ENCODE results near the gene STYXL2. TPM values are rescaled to one million over a fixed set of nuclear protein-coding genes. Genes with fewer than 3 reads are reported as not detected.

Gene STYXL2
- total and polyA plus RNA-seq, 2 donors from 2014 or later: 0.38 TPM; not detected in 1

DNA sequence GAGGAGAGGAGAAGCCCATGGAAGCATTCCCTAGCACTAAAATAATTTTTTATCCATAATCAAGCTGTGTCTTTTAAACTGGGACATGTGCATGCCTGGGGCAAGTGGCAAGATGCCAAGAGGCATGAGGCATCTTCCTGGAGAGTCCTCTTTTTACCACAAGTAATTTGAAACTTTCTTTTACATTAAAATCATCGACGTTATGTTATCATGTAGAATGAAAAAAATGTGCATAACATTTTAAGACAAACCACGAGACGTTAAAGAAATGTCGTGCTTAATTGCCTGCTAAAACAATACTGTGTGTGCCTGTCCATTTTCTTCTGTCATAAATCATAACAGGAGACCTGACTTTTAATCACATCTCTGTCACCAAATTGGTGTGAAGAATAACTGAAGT lies 1.5 kb downstream of the STYXL2 start:
- no peak for FAIRE-seq

DNA sequence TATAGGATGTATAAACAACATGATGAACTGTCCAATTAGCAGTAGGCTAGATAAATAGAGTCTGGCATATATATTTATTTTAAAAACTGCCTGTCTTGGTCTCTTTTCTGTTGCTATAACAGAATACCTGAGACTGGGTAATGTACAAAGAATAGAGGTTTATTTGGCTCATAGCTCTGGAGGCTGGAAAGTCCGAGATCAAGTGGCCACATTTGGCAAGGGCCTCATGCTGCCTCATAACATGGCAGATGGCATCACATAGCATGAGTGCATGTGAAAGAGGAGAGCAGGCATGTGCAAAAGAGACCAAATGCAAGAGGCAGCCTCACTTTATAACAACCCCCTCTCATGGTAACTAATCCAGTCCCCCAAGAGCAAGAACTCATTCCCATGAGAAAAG lies 6.0 kb downstream of the STYXL2 start:
- intact Hi-C loops (cut with DNase I): no loop called here
- no peak for DNase-seq

More for the DNA sequence above, 1.5 kb downstream of the STYXL2 start:
- Histone ChIP-seq H3K9me3 (ENCODE audit: control insufficient read depth in 2 of 3, insufficient read depth in 1 of 3, low read length in 3 of 3) (peaks cover 0 to 8% (median 0%) of the 10 kb centered on the region in 3 donors), H3K36me3 (ENCODE audit: control insufficient read depth in 2 of 3, insufficient read depth in 3 of 3, low read length in 3 of 3) (no peaks in the 10 kb centered on the region), H3K4me3 (ENCODE audit: low read length in 3 of 3) (no peak overlapping the region), H3K9ac (ENCODE audit: low read length in 3 of 3) (no peak overlapping the region), H3K27me3 (ENCODE audit: control insufficient read depth, insufficient read depth, low read length) (no peaks in the 10 kb centered on the region), H3K27ac (ENCODE audit: low read depth in 2 of 2, low read length in 2 of 2) (no peak overlapping the region), H3K4me1 (ENCODE audit: control insufficient read depth in 2 of 3, insufficient read depth in 2 of 3, low read depth in 1 of 3, low read length in 3 of 3) (no peaks in the 10 kb centered on the region)
- intact Hi-C loops (cut with DNase I): no loop called here
- no peak for DNase-seq
- TF ChIP-seq, protein P1, sequence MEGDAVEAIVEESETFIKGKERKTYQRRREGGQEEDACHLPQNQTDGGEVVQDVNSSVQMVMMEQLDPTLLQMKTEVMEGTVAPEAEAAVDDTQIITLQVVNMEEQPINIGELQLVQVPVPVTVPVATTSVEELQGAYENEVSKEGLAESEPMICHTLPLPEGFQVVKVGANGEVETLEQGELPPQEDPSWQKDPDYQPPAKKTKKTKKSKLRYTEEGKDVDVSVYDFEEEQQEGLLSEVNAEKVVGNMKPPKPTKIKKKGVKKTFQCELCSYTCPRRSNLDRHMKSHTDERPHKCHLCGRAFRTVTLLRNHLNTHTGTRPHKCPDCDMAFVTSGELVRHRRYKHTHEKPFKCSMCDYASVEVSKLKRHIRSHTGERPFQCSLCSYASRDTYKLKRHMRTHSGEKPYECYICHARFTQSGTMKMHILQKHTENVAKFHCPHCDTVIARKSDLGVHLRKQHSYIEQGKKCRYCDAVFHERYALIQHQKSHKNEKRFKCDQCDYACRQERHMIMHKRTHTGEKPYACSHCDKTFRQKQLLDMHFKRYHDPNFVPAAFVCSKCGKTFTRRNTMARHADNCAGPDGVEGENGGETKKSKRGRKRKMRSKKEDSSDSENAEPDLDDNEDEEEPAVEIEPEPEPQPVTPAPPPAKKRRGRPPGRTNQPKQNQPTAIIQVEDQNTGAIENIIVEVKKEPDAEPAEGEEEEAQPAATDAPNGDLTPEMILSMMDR (IDR thresholded peaks at IDR 0.05; ENCODE audit: borderline replicate concordance, extremely low read depth, insufficient read depth): no peak

DNA sequence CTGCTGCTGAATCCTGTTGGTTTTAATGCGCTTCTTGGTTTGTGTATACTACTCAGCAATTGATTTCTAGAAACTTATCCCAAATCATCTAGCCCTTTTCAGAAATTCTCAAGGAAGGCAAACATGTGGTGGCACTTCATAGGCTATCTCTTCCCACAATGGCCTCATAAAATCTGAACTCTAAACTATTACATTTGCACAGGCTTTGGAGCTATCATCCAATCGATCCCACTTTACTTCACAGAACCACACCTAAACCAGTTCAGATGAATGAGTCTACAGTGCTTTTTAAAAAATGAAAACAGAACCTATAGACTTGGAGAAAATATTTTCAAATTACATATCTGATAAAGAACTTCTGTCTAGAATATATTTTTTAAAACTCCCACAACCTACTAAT lies 6.9 kb downstream of the STYXL2 start:
- no peak overlapping the region for H3K27ac ChIP-seq (ENCODE audit: low read depth in 2 of 2, low read length in 2 of 2)
- TF ChIP-seq, protein P1 (IDR thresholded peaks at IDR 0.05; ENCODE audit: borderline replicate concordance, extremely low read depth, insufficient read depth): no peak
- DNase-seq (no peak), FAIRE-seq (no peak)
- H3K4me3 ChIP-seq (ENCODE audit: low read length in 3 of 3): no peak overlapping the region
- H3K9me3 ChIP-seq (ENCODE audit: control insufficient read depth in 2 of 3, insufficient read depth in 1 of 3, low read length in 3 of 3): peaks cover 0 to 8% (median 0%) of the 10 kb centered on the region in 3 donors
- H3K27me3 ChIP-seq (ENCODE audit: control insufficient read depth, insufficient read depth, low read length): no peaks in the 10 kb centered on the region
- no peak overlapping the region for H3K9ac ChIP-seq (ENCODE audit: low read length in 3 of 3)
- H3K4me1 ChIP-seq (ENCODE audit: control insufficient read depth in 2 of 3, insufficient read depth in 2 of 3, low read depth in 1 of 3, low read length in 3 of 3): no peaks in the 10 kb centered on the region
- no peaks in the 10 kb centered on the region for H3K36me3 ChIP-seq (ENCODE audit: control insufficient read depth in 2 of 3, insufficient read depth in 3 of 3, low read length in 3 of 3)
- intact Hi-C loops (cut with DNase I): no loop called here

More for the DNA sequence above, 6.0 kb downstream of the STYXL2 start:
- Histone ChIP-seq H3K9me3 (ENCODE audit: control insufficient read depth in 2 of 3, insufficient read depth in 1 of 3, low read length in 3 of 3) (peaks cover 0 to 8% (median 0%) of the 10 kb centered on the region in 3 donors), H3K27ac (ENCODE audit: low read depth in 2 of 2, low read length in 2 of 2) (no peak overlapping the region), H3K4me3 (ENCODE audit: low read length in 3 of 3) (no peak overlapping the region), H3K36me3 (ENCODE audit: control insufficient read depth in 2 of 3, insufficient read depth in 3 of 3, low read length in 3 of 3) (no peaks in the 10 kb centered on the region), H3K9ac (ENCODE audit: low read length in 3 of 3) (no peak overlapping the region), H3K4me1 (ENCODE audit: control insufficient read depth in 2 of 3, insufficient read depth in 2 of 3, low read depth in 1 of 3, low read length in 3 of 3) (no peaks in the 10 kb centered on the region), H3K27me3 (ENCODE audit: control insufficient read depth, insufficient read depth, low read length) (no peaks in the 10 kb centered on the region)
- no peak for FAIRE-seq
- TF ChIP-seq, protein P1 (IDR thresholded peaks at IDR 0.05; ENCODE audit: borderline replicate concordance, extremely low read depth, insufficient read depth): no peak

DNA sequence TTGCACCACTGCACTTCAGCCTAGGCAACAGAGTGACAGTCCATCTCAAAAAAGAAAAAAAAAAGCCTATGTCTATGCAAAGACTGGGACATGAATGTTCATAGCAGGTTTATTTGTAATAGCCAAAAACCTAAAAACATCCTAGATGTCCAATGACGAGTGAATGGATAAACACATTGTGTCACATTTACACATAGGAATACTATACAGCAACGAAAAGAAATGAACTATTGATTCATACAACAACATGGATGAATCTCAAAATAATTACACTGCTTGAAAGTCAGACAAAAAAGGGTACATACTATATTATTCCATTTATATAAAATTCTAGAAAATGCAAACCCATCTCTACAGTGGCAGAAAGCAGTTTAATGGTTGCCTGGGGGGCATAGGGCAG lies 7.9 kb downstream of the STYXL2 start:
- intact Hi-C loops (cut with DNase I): no loop called here
- Histone ChIP-seq H3K36me3 (ENCODE audit: control insufficient read depth in 2 of 3, insufficient read depth in 3 of 3, low read length in 3 of 3) (no peaks in the 10 kb centered on the region), H3K27me3 (ENCODE audit: control insufficient read depth, insufficient read depth, low read length) (no peaks in the 10 kb centered on the region), H3K9me3 (ENCODE audit: control insufficient read depth in 2 of 3, insufficient read depth in 1 of 3, low read length in 3 of 3) (peaks cover 0 to 6% (median 0%) of the 10 kb centered on the region in 3 donors), H3K4me1 (ENCODE audit: control insufficient read depth in 2 of 3, insufficient read depth in 2 of 3, low read depth in 1 of 3, low read length in 3 of 3) (no peaks in the 10 kb centered on the region), H3K4me3 (ENCODE audit: low read length in 3 of 3) (no peak overlapping the region), H3K9ac (ENCODE audit: low read length in 3 of 3) (no peak overlapping the region), H3K27ac (ENCODE audit: low read depth in 2 of 2, low read length in 2 of 2) (no peak overlapping the region)
- FAIRE-seq (no peak), DNase-seq (no peak)
- TF ChIP-seq, protein P1 (IDR thresholded peaks at IDR 0.05; ENCODE audit: borderline replicate concordance, extremely low read depth, insufficient read depth): no peak

Measured in kidney (tissue), 14 donors.